HCT116 (cell line): ENCODE results near the gene PRR5L. TPM values are rescaled to one million over a fixed set of nuclear protein-coding genes. Genes with fewer than 3 reads are reported as not detected.

Source experiments
- ATAC-seq: fragments of 200-7000 bp; cut with Tn5 transposase; 2 replicates; pipeline ENCODE4 v1.9.1; 2020; ENCODE audit warnings: mild to moderate bottlenecking, moderate library complexity
- BruUV-seq: library from RNA; stranded (reverse); fragments of 400-500 nt; replicated peaks from 2 replicates; lab custom pipeline; 2021; lab: Mats Ljungman, UMichigan
- CTCF ChIA-PET: fragments of 300-600 bp; sonication (Branson Sonifier 250); formaldehyde crosslinking; loops from one replicate; lab custom pipeline; 2021; ENCODE audit warnings: antibody characterized with exemption; lab: Charles Lee
- POLR2A ChIA-PET: fragments of 300-600, 350-600 bp; sonication (Branson Sonifier 250); formaldehyde crosslinking; loops from one replicate; lab custom pipeline; 2021; ENCODE audit warnings: antibody characterized with exemption; lab: Charles Lee
- RAD21 ChIA-PET, 2 experiments: fragments of 300-600 bp; sonication (Branson Sonifier 250); formaldehyde crosslinking; loops; one replicate each; lab custom pipeline; 2023; ENCODE audit warnings: low total read pairs in 2 of 2; ENCODE audit not compliant: uncharacterized antibody in 2 of 2, unreplicated experiment in 2 of 2, low non-redundant PET in 1 of 2; lab: Charles Lee
- DNase-seq: peaks from one replicate; pipeline ENCODE4 v3.0.0-alpha.2; 2010; ENCODE audit warnings: low read depth, low spot score
- H2AFZ ChIP-seq: fragments of 200-600 bp; shearing (Covaris generic), sonication (generic); 2 replicates; pipeline ENCODE4 v1.6.1; 2017; ENCODE audit warnings: low read depth, mixed run types, mixed read lengths, antibody characterized with exemption, low read length; ENCODE audit not compliant: poor library complexity, severe bottlenecking
- H3K27ac ChIP-seq: 2 replicates; pipeline ENCODE4 v1.5.1; 2012; ENCODE audit warnings: low read depth, low read length
- H3K27me3 ChIP-seq: fragments of 200-600 bp; sonication (generic); 2 replicates; pipeline ENCODE4 v1.6.1; 2016; ENCODE audit warnings: mixed run types, low read length, mixed read lengths; ENCODE audit not compliant: insufficient read depth
- H3K36me3 ChIP-seq, 2 experiments: fragments of 200-500 bp in 1 of 2; fragments of 200-600 bp in 1 of 2; sonication (Bioruptor generic) in 1 of 2; sonication (generic) in 1 of 2; 2 replicates each; pipeline versions ENCODE4 v1.5.1 to v1.6.1; 2014 to 2016; ENCODE audit warnings: low read length in 2 of 2, inconsistent platforms in 1 of 2, mixed read lengths in 1 of 2, mixed run types in 1 of 2; ENCODE audit not compliant: insufficient read depth in 2 of 2, control insufficient read depth in 1 of 2
- H3K4me1 ChIP-seq, 2 experiments: fragments of 200-600 bp in 1 of 2; sonication (generic) in 1 of 2; 2 replicates each; pipeline versions ENCODE4 v1.5.1 to v1.6.1; 2012 to 2017; ENCODE audit warnings: low read length in 2 of 2, inconsistent platforms in 1 of 2, mild to moderate bottlenecking in 1 of 2, mixed read lengths in 1 of 2, mixed run types in 1 of 2, moderate library complexity in 1 of 2; ENCODE audit not compliant: insufficient read depth in 2 of 2, control insufficient read depth in 1 of 2
- H3K4me2 ChIP-seq: fragments of 200-600 bp; sonication (generic); 2 replicates; pipeline ENCODE4 v1.6.1; 2017; ENCODE audit warnings: mixed run types, low read length, mixed read lengths
- H3K4me3 ChIP-seq, 2 experiments: fragments of 200-600 bp in 1 of 2; sonication (generic) in 1 of 2; replicated peaks in 1 of 2; 2 replicates each; pipeline ENCODE4 v1.5.1; 2011 to 2016; ENCODE audit warnings: low read length in 2 of 2, control low read depth in 1 of 2, low read depth in 1 of 2, mild to moderate bottlenecking in 1 of 2, mixed read lengths in 1 of 2, mixed run types in 1 of 2
- H3K79me2 ChIP-seq: fragments of 200-600 bp; sonication (generic); 2 replicates; pipeline ENCODE4 v1.6.1; 2017; ENCODE audit warnings: mild to moderate bottlenecking, mixed run types, low read length, moderate library complexity, mixed read lengths; ENCODE audit not compliant: insufficient read depth
- H3K9ac ChIP-seq: fragments of 200-600 bp; sonication (generic); 2 replicates; pipeline ENCODE4 v1.6.1; 2016; ENCODE audit warnings: low read length, mixed read lengths
- H3K9me2 ChIP-seq: fragments of 200-600 bp; sonication (generic), shearing (Covaris generic); 2 replicates; pipeline ENCODE4 v1.6.1; 2017; ENCODE audit warnings: mixed run types, mild to moderate bottlenecking, moderate library complexity; ENCODE audit not compliant: insufficient read depth
- H3K9me3 ChIP-seq, 2 experiments: fragments of 200-500 bp in 1 of 2; fragments of 200-600 bp in 1 of 2; sonication (Bioruptor generic) in 1 of 2; sonication (generic) in 1 of 2; 2 replicates each; pipeline ENCODE4 v1.6.1; 2014 to 2017; ENCODE audit warnings: low read length in 2 of 2, mixed read lengths in 2 of 2, inconsistent platforms in 1 of 2, low read depth in 1 of 2, mild to moderate bottlenecking in 1 of 2, mixed run types in 1 of 2, moderate library complexity in 1 of 2; ENCODE audit not compliant: control insufficient read depth in 1 of 2, insufficient read depth in 1 of 2
- H4K20me1 ChIP-seq: fragments of 200-600 bp; sonication (generic), shearing (Covaris generic); 2 replicates; pipeline ENCODE4 v1.6.1; 2017; ENCODE audit warnings: mixed run types, mild to moderate bottlenecking, moderate library complexity; ENCODE audit not compliant: insufficient read depth
- CBX3 ChIP-seq: IDR thresholded peaks from 2 replicates; pipeline ENCODE4 v1.6.1; 2012; ENCODE audit warnings: low read depth
- EGR1 ChIP-seq: IDR thresholded peaks from 2 replicates; pipeline ENCODE4 v1.6.1; 2012; ENCODE audit warnings: low read depth
- ELF1 ChIP-seq: IDR thresholded peaks from 2 replicates; pipeline ENCODE4 v1.6.1; 2012; ENCODE audit warnings: low read depth, borderline replicate concordance
- EZH2 ChIP-seq: fragments of 200-600 bp; sonication (generic); IDR thresholded peaks from 2 replicates; pipeline ENCODE4 v1.6.1; 2017; ENCODE audit warnings: antibody characterized with exemption, mixed run types
- EZH2phosphoT487 ChIP-seq: fragments of 200-600 bp; IDR thresholded peaks from 2 replicates; pipeline ENCODE4 v1.6.1; 2018; ENCODE audit warnings: antibody characterized with exemption, borderline replicate concordance
- JUND ChIP-seq: IDR thresholded peaks from 2 replicates; pipeline ENCODE4 v1.6.1; 2012
- POLR2AphosphoS5 ChIP-seq: IDR thresholded peaks from 2 replicates; pipeline ENCODE4 v1.6.1; 2011; ENCODE audit warnings: mild to moderate bottlenecking, low read depth, low read length, moderate library complexity
- RAD21 ChIP-seq: IDR thresholded peaks from 2 replicates; pipeline ENCODE4 v1.6.1; 2012; ENCODE audit warnings: low read depth, mild to moderate bottlenecking
- SP1 ChIP-seq: IDR thresholded peaks from 2 replicates; pipeline ENCODE4 v1.6.1; 2012; ENCODE audit warnings: low read depth
- TCF7L2 ChIP-seq: IDR thresholded peaks from 2 replicates; pipeline ENCODE4 v1.7.0; 2011; ENCODE audit warnings: borderline replicate concordance, inconsistent platforms; ENCODE audit not compliant: insufficient read depth, insufficient read length; ENCODE audit errors: extremely low read depth
- ZFX ChIP-seq: fragments of 450-650 bp; IDR thresholded peaks from 2 replicates; pipeline ENCODE4 v1.6.1; 2017
- intact Hi-C: fragments of 100-400 bp; cut with micrococcal nuclease; formaldehyde crosslinking; loops from 2 replicates; pipeline ENCODE4 v1.10.0; 2022
- total RNA-seq: library from RNA; stranded (reverse); gene quantifications from one replicate; pipeline ENCODE4 v1.2.1, GENCODE V29; 2021; ENCODE audit not compliant: unreplicated experiment
- TF ChIP-seq, protein P1 (sequence below), 3 experiments: fragments of 200-600 bp in 1 of 3; sonication (generic) in 1 of 3; IDR thresholded peaks in 2 of 3; conservative IDR thresholded peaks in 1 of 3; 2 replicates each; pipeline ENCODE4 v1.5.1; 2012 to 2017; ENCODE audit warnings: low read depth in 2 of 3, low read length in 2 of 3, antibody characterized with exemption in 1 of 3, borderline replicate concordance in 1 of 3, control low read depth in 1 of 3, mild to moderate bottlenecking in 1 of 3, mixed read lengths in 1 of 3, mixed run types in 1 of 3, moderate library complexity in 1 of 3; ENCODE audit not compliant: insufficient read depth in 1 of 3
- TF ChIP-seq, protein P2 (sequence below): IDR thresholded peaks from 2 replicates; pipeline ENCODE4 v1.6.1; 2011; ENCODE audit warnings: mild to moderate bottlenecking, low read length, moderate library complexity; ENCODE audit not compliant: insufficient replicate concordance; ENCODE audit errors: extremely low read depth
- TF ChIP-seq, protein P3 (sequence below): IDR thresholded peaks from 2 replicates; pipeline ENCODE4 v1.6.1; 2012

PRR5L gene
- total RNA-seq, 1 experiment from 2014 or later: 0.47 TPM

DNA sequence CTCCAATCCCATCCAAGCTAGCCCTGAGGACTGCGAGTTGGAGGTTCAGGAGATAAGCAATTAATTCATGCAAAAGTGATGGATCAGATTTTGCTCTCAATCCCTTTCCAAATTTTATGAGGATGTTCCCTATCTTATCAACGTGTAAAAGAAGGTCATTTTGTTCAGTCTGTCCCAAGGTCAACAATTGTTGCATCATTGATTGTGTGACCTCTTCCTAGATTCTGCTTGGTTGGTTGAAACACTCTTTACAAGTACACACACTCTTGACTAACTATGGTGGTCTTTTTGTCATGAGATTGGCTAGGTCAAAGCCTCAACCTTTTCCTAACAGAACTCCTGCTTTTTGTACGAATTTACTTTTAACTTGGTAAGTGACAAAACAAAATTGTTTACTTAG lies 48.6 kb upstream of the PRR5L start (continued):
- TF ChIP-seq, protein P1, sequence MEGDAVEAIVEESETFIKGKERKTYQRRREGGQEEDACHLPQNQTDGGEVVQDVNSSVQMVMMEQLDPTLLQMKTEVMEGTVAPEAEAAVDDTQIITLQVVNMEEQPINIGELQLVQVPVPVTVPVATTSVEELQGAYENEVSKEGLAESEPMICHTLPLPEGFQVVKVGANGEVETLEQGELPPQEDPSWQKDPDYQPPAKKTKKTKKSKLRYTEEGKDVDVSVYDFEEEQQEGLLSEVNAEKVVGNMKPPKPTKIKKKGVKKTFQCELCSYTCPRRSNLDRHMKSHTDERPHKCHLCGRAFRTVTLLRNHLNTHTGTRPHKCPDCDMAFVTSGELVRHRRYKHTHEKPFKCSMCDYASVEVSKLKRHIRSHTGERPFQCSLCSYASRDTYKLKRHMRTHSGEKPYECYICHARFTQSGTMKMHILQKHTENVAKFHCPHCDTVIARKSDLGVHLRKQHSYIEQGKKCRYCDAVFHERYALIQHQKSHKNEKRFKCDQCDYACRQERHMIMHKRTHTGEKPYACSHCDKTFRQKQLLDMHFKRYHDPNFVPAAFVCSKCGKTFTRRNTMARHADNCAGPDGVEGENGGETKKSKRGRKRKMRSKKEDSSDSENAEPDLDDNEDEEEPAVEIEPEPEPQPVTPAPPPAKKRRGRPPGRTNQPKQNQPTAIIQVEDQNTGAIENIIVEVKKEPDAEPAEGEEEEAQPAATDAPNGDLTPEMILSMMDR (IDR thresholded peaks at IDR 0.05 in 2 of 3, conservative IDR thresholded peaks at IDR 0.05 in 1 of 3; ENCODE audit: borderline replicate concordance in 1 of 3, insufficient read depth in 1 of 3, low read depth in 2 of 3, low read length in 2 of 3): no peak

DNA sequence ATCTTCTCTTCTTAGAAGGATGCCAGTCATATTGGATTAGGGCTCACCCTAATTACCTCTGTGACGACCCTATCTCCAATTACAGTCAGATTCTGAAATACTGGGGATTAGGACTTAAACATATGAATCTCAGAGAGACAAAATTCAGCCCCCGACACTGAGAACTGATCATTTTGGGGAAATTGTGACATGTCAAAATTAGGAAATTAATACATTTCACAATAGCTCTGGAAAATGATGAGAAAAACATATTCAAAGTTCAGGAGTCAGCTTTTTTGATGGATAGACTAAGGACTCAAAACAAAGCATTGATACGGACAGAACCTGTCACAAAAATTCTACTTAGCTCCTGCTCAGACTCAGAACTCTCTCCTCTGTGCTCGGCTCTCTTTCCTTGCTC lies 47.7 kb upstream of the PRR5L start:
- no peaks in the 10 kb centered on the region for H3K9me3 ChIP-seq
- DNase-seq (no peak), ATAC-seq (no peak)
- H4K20me1 ChIP-seq: no peaks in the 10 kb centered on the region
- no peaks in the 10 kb centered on the region; the same call in 1 of the 2 replicates for H3K9me2 ChIP-seq
- ChIA-PET CTCF (interaction anchor here (1.1 to 1.4 kb wide), 2 partner anchors 11 to 426 kb away, joined by 3 read pairs; no protein-coding TSS in a partner anchor), RAD21 (no interaction called here), POLR2A (no interaction called here)
- no peak overlapping the region for H3K9ac ChIP-seq
- no peaks in the 10 kb centered on the region for H3K79me2 ChIP-seq
- intact Hi-C loops: no loop called here
- H3K4me2 ChIP-seq: no peak overlapping the region
- H3K27me3 ChIP-seq: no peaks in the 10 kb centered on the region
- no peak overlapping the region for H2AFZ ChIP-seq
- no TSS peak for BruUV-seq
- H3K4me3 ChIP-seq: no peak overlapping the region
- TF ChIP-seq, protein P2, sequence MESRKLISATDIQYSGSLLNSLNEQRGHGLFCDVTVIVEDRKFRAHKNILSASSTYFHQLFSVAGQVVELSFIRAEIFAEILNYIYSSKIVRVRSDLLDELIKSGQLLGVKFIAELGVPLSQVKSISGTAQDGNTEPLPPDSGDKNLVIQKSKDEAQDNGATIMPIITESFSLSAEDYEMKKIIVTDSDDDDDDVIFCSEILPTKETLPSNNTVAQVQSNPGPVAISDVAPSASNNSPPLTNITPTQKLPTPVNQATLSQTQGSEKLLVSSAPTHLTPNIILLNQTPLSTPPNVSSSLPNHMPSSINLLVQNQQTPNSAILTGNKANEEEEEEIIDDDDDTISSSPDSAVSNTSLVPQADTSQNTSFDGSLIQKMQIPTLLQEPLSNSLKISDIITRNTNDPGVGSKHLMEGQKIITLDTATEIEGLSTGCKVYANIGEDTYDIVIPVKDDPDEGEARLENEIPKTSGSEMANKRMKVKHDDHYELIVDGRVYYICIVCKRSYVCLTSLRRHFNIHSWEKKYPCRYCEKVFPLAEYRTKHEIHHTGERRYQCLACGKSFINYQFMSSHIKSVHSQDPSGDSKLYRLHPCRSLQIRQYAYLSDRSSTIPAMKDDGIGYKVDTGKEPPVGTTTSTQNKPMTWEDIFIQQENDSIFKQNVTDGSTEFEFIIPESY: no peak
- no peak for TF ChIP-seq ELF1
- no peak for TF ChIP-seq EZH2phosphoT487
- no peak for TF ChIP-seq POLR2AphosphoS5
- TF ChIP-seq CBX3: no peak
- TF ChIP-seq EGR1: no peak
- TF ChIP-seq, protein P3, sequence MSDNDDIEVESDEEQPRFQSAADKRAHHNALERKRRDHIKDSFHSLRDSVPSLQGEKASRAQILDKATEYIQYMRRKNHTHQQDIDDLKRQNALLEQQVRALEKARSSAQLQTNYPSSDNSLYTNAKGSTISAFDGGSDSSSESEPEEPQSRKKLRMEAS: no peak
- TF ChIP-seq, protein P1 (IDR thresholded peaks at IDR 0.05 in 2 of 3, conservative IDR thresholded peaks at IDR 0.05 in 1 of 3; ENCODE audit: borderline replicate concordance in 1 of 3, insufficient read depth in 1 of 3, low read depth in 2 of 3, low read length in 2 of 3): no peak
- no peak for TF ChIP-seq JUND
- no peak for TF ChIP-seq EZH2
- TF ChIP-seq SP1: no peak
- TF ChIP-seq ZFX: no peak
- no peak for TF ChIP-seq TCF7L2
- TF ChIP-seq RAD21: no peak
- H3K27ac ChIP-seq: no peak overlapping the region
- no peaks in the 10 kb centered on the region for H3K36me3 ChIP-seq
- no peaks in the 10 kb centered on the region for H3K4me1 ChIP-seq
